ACC112 (cell line): ENCODE measurements around the gene TMC2.
A peak's percentile ranks its signal among the peaks of the same experiment; 100 is the strongest.

Experiments used
- H2AFZ ChIP-seq: fragments of 200-600 bp; sonication (generic); one replicate; pipeline ENCODE4 v1.6.0; 2017; ENCODE audit warnings: antibody characterized with exemption, low read length; ENCODE audit not compliant: unreplicated experiment
- H3K27ac ChIP-seq: fragments of 200-600 bp; sonication (generic); 2 replicates; pipeline ENCODE4 v1.5.1; 2014; ENCODE audit warnings: low read depth, mild to moderate bottlenecking, antibody characterized with exemption, low read length, moderate library complexity
- H3K27me3 ChIP-seq: fragments of 200-600 bp; sonication (generic); 2 replicates; pipeline ENCODE4 v1.6.1; 2014; ENCODE audit warnings: mild to moderate bottlenecking, antibody characterized with exemption, low read length, moderate library complexity, mixed read lengths; ENCODE audit not compliant: insufficient read depth
- H3K36me3 ChIP-seq: fragments of 200-600 bp; sonication (generic); 2 replicates; pipeline ENCODE4 v1.6.1; 2016; ENCODE audit warnings: mild to moderate bottlenecking, antibody characterized with exemption, low read length, moderate library complexity, mixed read lengths; ENCODE audit not compliant: insufficient read depth
- H3K4me1 ChIP-seq: fragments of 200-600 bp; sonication (generic); one replicate; pipeline ENCODE4 v1.6.1; 2016; ENCODE audit warnings: low read length, mixed read lengths; ENCODE audit not compliant: insufficient read depth, unreplicated experiment, control insufficient read depth
- H3K4me3 ChIP-seq: fragments of 200-600 bp; sonication (generic); 2 replicates; pipeline ENCODE4 v1.5.1; 2014; ENCODE audit warnings: mild to moderate bottlenecking, low read depth, low read length
- H3K79me2 ChIP-seq: fragments of 200-600 bp; sonication (generic); one replicate; pipeline ENCODE4 v1.6.0; 2016; ENCODE audit warnings: low read length; ENCODE audit not compliant: control insufficient read depth, unreplicated experiment, insufficient read depth

Gene TMC2

DNA sequence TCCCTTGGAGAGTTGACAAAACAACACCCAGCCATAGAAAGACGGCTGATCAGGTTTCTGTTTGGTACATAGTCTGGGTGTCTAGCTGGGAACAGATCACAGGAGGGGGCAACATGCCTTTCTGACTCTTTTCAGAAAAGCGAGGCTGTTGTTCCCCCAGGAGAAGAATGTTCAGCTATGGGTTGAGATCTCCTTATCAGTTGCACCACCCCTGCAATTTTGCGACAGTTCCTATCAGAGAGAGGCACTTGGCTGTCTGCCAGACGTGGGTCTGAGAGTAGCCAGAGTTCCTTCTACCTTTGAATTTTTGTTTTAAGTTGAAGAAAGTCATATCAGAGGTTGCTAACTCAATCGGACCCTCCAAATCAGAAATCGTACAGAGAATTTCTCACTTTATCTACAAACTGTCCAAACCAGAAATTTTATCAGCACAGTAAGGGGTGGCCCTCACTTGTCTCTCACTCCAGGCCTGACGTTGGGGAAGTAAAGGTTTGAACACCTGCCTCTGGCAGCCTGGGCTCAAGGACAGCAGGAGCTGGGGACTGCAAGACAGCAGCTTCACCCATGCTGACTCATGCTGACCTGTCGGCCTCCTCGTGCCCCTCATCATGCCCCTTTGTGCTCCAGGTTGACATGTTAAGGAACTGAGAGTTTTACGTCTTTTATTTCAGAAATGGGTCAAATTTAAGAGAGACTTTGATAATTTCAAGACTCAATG is 42.3 kb downstream of the TMC2 start:
- H3K79me2 ChIP-seq: no peaks in the 10 kb centered on the region
- no peak overlapping the region for H3K27ac ChIP-seq
- H3K36me3 ChIP-seq: no peaks in the 10 kb centered on the region
- H2AFZ ChIP-seq: no peak overlapping the region
- H3K4me3 ChIP-seq: no peak overlapping the region
- peaks cover 67% of the 10 kb centered on the region for H3K27me3 ChIP-seq
- H3K4me1 ChIP-seq: no peaks in the 10 kb centered on the region

DNA sequence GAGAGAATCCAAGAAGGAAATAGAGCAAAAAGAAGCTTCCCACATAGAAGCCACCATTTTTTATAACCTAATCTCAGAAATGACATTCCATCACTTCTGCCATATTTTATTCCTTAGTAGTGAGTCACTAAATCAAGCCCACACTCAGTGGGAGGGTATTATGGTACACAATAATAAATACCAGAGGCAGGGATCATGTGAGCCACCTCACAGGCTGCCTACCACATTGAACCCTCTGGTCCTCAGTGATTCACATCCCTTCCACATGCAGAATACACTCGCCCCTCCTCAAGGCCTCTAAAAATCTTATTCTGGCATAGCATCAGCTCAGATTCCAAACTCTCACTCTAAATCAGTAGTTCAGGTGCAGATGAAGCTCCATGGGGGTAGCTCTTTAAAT is 49.4 kb downstream of the TMC2 start:
- peaks cover 14% of the 10 kb centered on the region for H3K4me1 ChIP-seq
- H2AFZ ChIP-seq: peak overlapping the region; percentile 86
- peaks cover 17% of the 10 kb centered on the region; the same call in 1 of the 2 replicates for H3K27me3 ChIP-seq
- H3K27ac ChIP-seq: no peak overlapping the region
- H3K36me3 ChIP-seq: no peaks in the 10 kb centered on the region
- H3K4me3 ChIP-seq: no peak overlapping the region
- no peaks in the 10 kb centered on the region for H3K79me2 ChIP-seq

DNA sequence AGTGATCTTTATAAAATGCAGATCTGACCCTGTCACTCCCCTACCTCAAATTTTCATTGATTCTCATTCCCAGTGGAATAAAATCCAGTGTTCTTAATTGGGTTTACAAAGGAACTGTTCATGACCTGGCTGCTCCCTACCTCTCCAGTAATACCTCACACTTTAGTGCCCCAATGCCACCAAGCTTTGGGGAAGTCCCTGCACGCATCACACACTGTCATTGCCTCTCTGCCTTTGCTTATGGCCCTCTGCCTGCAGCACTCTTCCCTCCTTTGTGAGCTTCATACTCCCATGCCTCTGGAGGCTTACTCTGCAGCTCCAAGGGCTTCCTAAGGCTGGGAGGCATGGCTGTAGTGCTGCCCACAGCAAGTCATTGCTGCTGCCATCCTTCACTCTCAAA is 57.4 kb downstream of the TMC2 start:
- Histone ChIP-seq H2AFZ (no peak overlapping the region), H3K36me3 (no peaks in the 10 kb centered on the region), H3K27me3 (peaks cover 16% of the 10 kb centered on the region), H3K4me3 (no peak overlapping the region), H3K4me1 (peaks cover 7% of the 10 kb centered on the region), H3K27ac (no peak overlapping the region), H3K79me2 (no peaks in the 10 kb centered on the region)

DNA sequence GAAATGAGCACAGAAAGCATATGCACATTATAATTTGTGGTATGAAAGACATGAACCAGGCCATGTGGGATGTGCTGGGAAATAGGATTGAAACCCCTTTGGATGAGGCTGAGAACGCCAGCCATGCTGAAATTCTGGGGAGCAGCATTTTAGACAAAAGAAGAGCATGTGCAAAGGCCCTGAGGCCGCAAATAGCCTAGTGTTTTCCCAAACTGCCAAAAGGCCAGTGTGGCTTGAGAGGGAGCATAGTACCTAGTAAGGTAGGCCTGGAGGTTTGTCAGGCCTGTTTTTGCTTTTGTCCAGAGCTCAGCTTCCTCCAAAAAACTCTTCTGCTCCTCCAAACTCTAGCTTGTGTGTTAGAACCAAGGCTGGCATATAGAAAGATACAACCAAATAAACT is 58.7 kb downstream of the TMC2 start:
- H3K27me3 ChIP-seq: peaks cover 16% of the 10 kb centered on the region
- no peak overlapping the region for H3K27ac ChIP-seq
- no peaks in the 10 kb centered on the region for H3K36me3 ChIP-seq
- peaks cover 7% of the 10 kb centered on the region for H3K4me1 ChIP-seq
- no peaks in the 10 kb centered on the region for H3K79me2 ChIP-seq
- H3K4me3 ChIP-seq: no peak overlapping the region
- no peak overlapping the region for H2AFZ ChIP-seq

DNA sequence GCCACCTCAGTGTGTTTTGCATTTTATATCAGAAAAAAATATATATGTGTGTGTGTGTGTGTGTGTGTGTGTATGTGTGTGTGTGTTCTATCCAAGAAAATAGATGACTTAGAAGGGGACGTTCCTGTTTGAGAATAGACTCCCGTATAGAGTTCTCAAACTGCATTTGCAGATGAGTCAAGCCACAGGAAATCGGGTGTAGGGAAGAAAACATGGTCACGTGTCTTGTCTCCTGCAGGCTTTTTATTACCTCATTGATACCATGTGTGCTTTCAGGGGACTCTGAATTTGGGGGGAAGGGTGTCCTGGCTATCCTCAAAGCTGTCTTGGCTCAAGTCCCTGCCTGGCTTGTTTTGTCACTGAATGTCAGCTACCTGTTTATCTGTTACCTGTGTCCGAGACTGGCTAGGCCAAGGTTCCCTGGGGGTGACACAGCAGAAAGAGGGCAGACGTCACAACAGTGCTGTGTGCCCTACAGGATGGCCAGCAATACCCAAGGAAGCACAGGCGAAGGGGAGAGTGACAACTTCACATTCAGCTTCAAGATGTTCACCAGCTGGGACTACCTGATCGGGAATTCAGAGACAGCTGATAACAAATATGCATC is 60.4 kb downstream of the TMC2 start:
- H3K27ac ChIP-seq: no peak overlapping the region
- no peak overlapping the region for H3K4me3 ChIP-seq
- no peak overlapping the region for H2AFZ ChIP-seq
- H3K79me2 ChIP-seq: no peaks in the 10 kb centered on the region
- H3K27me3 ChIP-seq: peaks cover 16% of the 10 kb centered on the region
- no peaks in the 10 kb centered on the region for H3K36me3 ChIP-seq
- peaks cover 7% of the 10 kb centered on the region for H3K4me1 ChIP-seq

DNA sequence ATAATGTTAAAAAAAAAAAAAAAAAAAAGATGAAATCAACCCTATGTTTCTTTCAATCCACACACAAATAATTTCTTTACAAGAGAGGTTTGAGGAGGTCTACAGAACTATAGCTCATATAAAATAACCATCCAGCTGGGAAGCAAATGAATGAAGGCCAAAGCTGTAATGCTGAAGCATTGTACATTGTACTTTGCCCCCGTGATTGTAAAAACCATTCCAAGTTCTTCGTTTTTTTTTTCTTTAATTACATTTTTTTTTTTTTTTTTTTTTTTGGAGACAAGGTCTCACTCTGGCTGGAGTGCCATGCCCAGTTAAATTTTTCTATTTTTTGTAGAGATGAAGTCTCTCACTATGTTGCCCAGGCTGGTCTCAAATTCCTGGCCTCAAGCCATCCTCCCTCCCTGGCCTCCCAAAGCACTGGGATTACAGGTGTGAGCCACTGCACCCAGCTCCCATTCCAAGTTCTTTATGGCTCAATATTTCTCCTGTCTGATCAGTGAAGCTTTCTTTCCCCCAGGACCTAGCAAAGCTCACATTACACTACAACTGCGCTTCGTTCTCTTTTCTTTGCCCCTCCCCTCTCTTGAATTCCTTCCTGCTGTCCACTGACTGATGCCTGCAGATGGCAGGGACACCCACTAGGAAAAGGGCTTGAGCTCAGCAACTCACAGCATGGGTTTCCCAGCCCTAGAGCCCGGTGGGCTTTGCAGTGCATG is 63.1 kb downstream of the TMC2 start:
- Histone ChIP-seq H3K4me3 (no peak overlapping the region), H3K4me1 (peaks cover 7% of the 10 kb centered on the region), H3K36me3 (no peaks in the 10 kb centered on the region), H3K27me3 (0 out of 2 replicates have a peak, but pooled peaks cover 6% of the 10 kb centered on the region), H3K27ac (no peak overlapping the region), H3K79me2 (no peaks in the 10 kb centered on the region), H2AFZ (no peak overlapping the region)

DNA sequence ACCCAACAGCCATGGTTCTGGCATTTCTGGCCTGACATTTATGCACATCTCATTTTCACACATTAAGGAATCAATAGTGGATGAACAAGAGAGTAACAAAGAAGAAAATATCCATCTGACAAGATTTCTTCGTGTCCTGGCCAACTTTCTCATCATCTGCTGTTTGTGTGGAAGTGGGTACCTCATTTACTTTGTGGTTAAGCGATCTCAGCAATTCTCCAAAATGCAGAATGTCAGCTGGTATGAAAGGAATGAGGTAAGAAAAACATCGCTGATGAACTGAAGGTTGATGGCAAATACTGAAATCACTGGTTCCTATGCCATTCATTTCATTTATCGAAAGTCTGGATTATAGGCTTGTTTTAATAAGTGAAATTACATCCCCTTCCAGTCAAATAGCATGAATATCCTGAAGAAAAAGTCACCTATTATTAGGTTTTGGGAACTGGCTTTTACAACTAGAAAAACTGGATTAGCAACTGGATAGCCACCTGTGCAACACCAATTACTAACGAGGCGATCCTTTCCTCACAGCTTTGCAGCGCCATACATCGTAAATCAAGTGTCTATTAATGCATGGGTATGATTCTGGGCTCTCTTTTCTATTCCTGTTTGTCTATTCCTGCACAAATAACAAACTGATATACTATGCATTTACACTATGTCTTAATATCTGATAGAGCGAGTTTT is 65.8 kb downstream of the TMC2 start:
- no peak overlapping the region for H3K4me3 ChIP-seq
- no peaks in the 10 kb centered on the region for H3K36me3 ChIP-seq
- H3K27ac ChIP-seq: no peak overlapping the region
- no peak overlapping the region for H2AFZ ChIP-seq
- H3K27me3 ChIP-seq: 0 out of 2 replicates have a peak, but pooled peaks cover 11% of the 10 kb centered on the region
- H3K79me2 ChIP-seq: no peaks in the 10 kb centered on the region
- H3K4me1 ChIP-seq: no peaks in the 10 kb centered on the region

DNA sequence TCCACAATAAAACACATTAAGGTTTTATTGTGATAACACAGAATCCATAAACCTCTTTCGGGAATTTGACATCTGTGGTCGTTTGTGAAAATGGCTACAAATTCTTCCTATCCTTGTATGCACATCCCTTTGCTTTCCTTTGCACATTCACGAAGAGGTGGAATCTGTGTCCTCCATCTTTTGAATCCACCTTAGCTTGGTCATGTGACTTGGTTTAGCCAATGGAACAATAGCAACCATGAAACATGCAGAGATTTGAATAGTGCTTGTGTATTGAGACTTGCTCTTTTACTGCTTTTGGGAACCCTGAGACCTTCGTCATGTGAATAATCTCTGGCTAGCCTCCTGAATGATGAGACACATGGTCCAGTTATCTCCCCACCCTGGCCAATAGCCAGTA is 66.4 kb downstream of the TMC2 start:
- 0 out of 2 replicates have a peak, but pooled peaks cover 11% of the 10 kb centered on the region for H3K27me3 ChIP-seq
- no peak overlapping the region for H2AFZ ChIP-seq
- no peak overlapping the region for H3K27ac ChIP-seq
- no peak overlapping the region for H3K4me3 ChIP-seq
- H3K79me2 ChIP-seq: no peaks in the 10 kb centered on the region
- H3K4me1 ChIP-seq: no peaks in the 10 kb centered on the region
- H3K36me3 ChIP-seq: no peaks in the 10 kb centered on the region

DNA sequence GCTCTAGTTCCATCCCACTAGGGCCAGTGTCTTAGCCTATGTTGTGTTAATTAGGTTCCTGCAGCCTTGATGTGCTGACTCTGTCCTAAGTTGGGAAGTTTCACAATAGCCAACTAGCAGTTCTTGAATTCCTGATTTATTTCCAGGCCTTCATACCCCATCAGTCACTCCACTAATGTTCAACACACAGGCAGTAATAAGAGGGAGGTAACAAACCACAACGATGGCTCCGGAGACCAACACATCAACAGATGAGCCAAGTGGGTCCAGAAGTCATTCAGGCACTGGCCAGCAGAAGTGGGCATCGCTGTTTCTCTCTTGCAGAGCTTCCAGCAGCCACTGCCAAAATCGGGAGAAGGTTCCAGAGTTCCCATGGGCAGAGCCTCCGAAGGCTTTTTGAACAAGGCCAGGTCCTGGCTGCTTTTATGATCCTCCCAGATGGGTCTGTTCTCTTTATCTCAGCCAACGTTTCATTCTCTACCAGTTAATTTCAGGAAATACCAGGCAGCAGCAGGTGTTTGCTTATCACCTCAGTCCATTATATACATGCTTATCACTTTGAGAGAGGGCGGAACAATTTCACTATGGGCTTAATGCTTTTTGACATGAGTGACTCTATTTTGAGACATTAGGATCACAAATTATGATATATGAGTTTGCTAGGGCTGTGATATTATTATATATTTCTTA is 67.6 kb downstream of the TMC2 start:
- H3K36me3 ChIP-seq: no peaks in the 10 kb centered on the region
- H3K4me1 ChIP-seq: no peaks in the 10 kb centered on the region
- no peak overlapping the region for H2AFZ ChIP-seq
- no peak overlapping the region for H3K27ac ChIP-seq
- H3K27me3 ChIP-seq: peaks cover 15% of the 10 kb centered on the region
- no peaks in the 10 kb centered on the region for H3K79me2 ChIP-seq
- H3K4me3 ChIP-seq: no peak overlapping the region

DNA sequence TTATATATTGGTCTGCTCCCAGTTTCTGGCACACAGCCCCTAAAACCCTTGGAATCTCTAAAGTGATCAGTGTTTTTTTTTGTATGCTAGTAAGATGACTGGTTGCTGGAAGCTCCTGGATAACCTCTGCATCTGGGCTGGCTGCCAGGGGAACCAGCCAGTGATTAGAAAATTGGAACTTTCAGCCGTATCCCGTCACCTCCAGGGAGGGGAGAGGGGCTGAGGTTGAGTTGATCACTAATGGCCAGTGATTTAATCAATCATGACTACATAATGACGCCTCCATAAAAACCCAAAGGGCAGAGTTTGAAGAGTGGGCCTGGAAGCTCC is 68.1 kb downstream of the TMC2 start:
- Histone ChIP-seq H2AFZ (no peak overlapping the region), H3K4me3 (no peak overlapping the region), H3K27me3 (peaks cover 20% of the 10 kb centered on the region), H3K27ac (no peak overlapping the region), H3K79me2 (no peaks in the 10 kb centered on the region), H3K4me1 (no peaks in the 10 kb centered on the region), H3K36me3 (no peaks in the 10 kb centered on the region)
